Neural progenitor cell (in vitro differentiated cells): ENCODE data around the gene FAM229A. TPM values are rescaled to one million over a fixed set of nuclear protein-coding genes. Genes with fewer than 3 reads are reported as not detected.

Experiments
- DNase-seq: peaks from one replicate; pipeline ENCODE4 v3.0.0-alpha.2; 2016; ENCODE audit warnings: low spot score
- H2AFZ ChIP-seq: fragments of 200-600 bp; sonication (generic); replicated peaks from 2 replicates; pipeline ENCODE4 v1.6.1; 2016; ENCODE audit warnings: antibody characterized with exemption
- H3F3A ChIP-seq: fragments of 200-600 bp; sonication (generic); 2 replicates; pipeline ENCODE4 v1.6.1; 2016; ENCODE audit warnings: antibody characterized with exemption, low read depth
- H3K27ac ChIP-seq: fragments of 200-600 bp; sonication (generic); 2 replicates; pipeline ENCODE4 v1.5.1; 2016; ENCODE audit warnings: mild to moderate bottlenecking
- H3K27me3 ChIP-seq: fragments of 200-600 bp; sonication (generic); 2 replicates; pipeline ENCODE4 v1.6.1; 2016; ENCODE audit warnings: mild to moderate bottlenecking, moderate library complexity
- H3K36me3 ChIP-seq: fragments of 200-600 bp; sonication (generic); 2 replicates; pipeline ENCODE4 v1.5.1; 2016
- H3K4me1 ChIP-seq: fragments of 200-600 bp; sonication (generic); 2 replicates; pipeline ENCODE4 v1.6.1; 2016; ENCODE audit warnings: mixed run types
- H3K4me2 ChIP-seq: fragments of 200-600 bp; sonication (generic); 2 replicates; pipeline ENCODE4 v1.6.1; 2016
- H3K4me3 ChIP-seq: fragments of 200-600 bp; sonication (generic); 2 replicates; pipeline ENCODE4 v1.5.1; 2016
- H3K79me2 ChIP-seq: fragments of 200-600 bp; sonication (generic); 2 replicates; pipeline ENCODE4 v1.6.1; 2016; ENCODE audit warnings: low read depth
- H3K9ac ChIP-seq: fragments of 200-600 bp; sonication (generic); 2 replicates; pipeline ENCODE4 v1.6.1; 2016
- H3K9me3 ChIP-seq: fragments of 200-600 bp; sonication (generic); 2 replicates; pipeline ENCODE4 v1.5.1; 2016; ENCODE audit warnings: low read depth
- H4K20me1 ChIP-seq: fragments of 200-600 bp; sonication (generic); 2 replicates; pipeline ENCODE4 v1.6.1; 2016; ENCODE audit warnings: low read depth
- H3K27ac Mint-ChIP-seq: 3 replicates; pipeline ENCODE4 v1.8.0; 2021; ENCODE audit warnings: mixed read lengths
- H3K27me3 Mint-ChIP-seq: 2 replicates; pipeline ENCODE4 v1.8.0; 2022; ENCODE audit warnings: low read depth, mild to moderate bottlenecking, inconsistent platforms, moderate library complexity, mixed read lengths; ENCODE audit not compliant: insufficient read depth
- H3K36me3 Mint-ChIP-seq: 3 replicates; pipeline ENCODE4 v1.8.0; 2021; ENCODE audit warnings: mixed read lengths
- H3K4me1 Mint-ChIP-seq: 3 replicates; pipeline ENCODE4 v1.8.0; 2021; ENCODE audit warnings: mixed read lengths
- H3K4me3 Mint-ChIP-seq: 3 replicates; pipeline ENCODE4 v1.8.0; 2021; ENCODE audit warnings: mild to moderate bottlenecking, moderate library complexity, mixed read lengths
- H3K9me3 Mint-ChIP-seq: 3 replicates; pipeline ENCODE4 v1.8.0; 2020; ENCODE audit warnings: mixed read lengths
- CTCF ChIP-seq: fragments of 200-600 bp; sonication (generic); IDR thresholded peaks from 2 replicates; pipeline ENCODE4 v1.5.1; 2017; ENCODE audit warnings: antibody characterized with exemption, mild to moderate bottlenecking
- EZH2 ChIP-seq: fragments of 200-600 bp; sonication (generic); IDR thresholded peaks from 2 replicates; pipeline ENCODE4 v1.6.1; 2017; ENCODE audit warnings: antibody characterized with exemption, mild to moderate bottlenecking, moderate library complexity
- EZH2phosphoT487 ChIP-seq: fragments of 200-600 bp; sonication (generic); IDR thresholded peaks from 2 replicates; pipeline ENCODE4 v1.6.1; 2017; ENCODE audit warnings: antibody characterized with exemption
- total RNA-seq: library from RNA; depleted of rRNA; stranded (reverse); fragments of >200 nt; gene quantifications from 2 replicates; pipeline ENCODE4 v1.2.3, GENCODE V29; 2015; ENCODE audit warnings: low replicate concordance

The FAM229A gene
- total RNA-seq, 1 donor from 2014 or later: 3.8 TPM

- H3K4me3 Mint-ChIP-seq: peak overlapping the region; percentile 90
- Histone ChIP-seq H3K79me2 (no peaks in the 10 kb centered on the region), H3K9ac (peak overlapping the region; percentile 45), H3K4me2 (peak overlapping the region; percentile 90), H2AFZ (peak overlapping the region; percentile 95), H3K4me3 (peak overlapping the region; percentile 85), H3K4me1 (peaks cover 16% of the 10 kb centered on the region), H3K9me3 (peaks cover 9% of the 10 kb centered on the region), H3F3A (peaks cover 19% of the 10 kb centered on the region), H3K36me3 (no peaks in the 10 kb centered on the region), H3K27ac (peak overlapping the region; percentile 38), H4K20me1 (peaks cover 9% of the 10 kb centered on the region), H3K27me3 (peaks cover 19% of the 10 kb centered on the region)
- peaks cover 41% of the 10 kb centered on the region for H3K4me1 Mint-ChIP-seq
- H3K9me3 Mint-ChIP-seq: peaks cover 4% of the 10 kb centered on the region
- H3K36me3 Mint-ChIP-seq: peaks cover 9% of the 10 kb centered on the region
- TF ChIP-seq EZH2: peak; percentile 46
- no peak for TF ChIP-seq CTCF
- peak; percentile 100 for DNase-seq
- peaks cover 9% of the 10 kb centered on the region for H3K27me3 Mint-ChIP-seq
- H3K27ac Mint-ChIP-seq: peak overlapping the region; percentile 91
Measured at GRCh38 chr1:32351399-32352238, 10.7 kb downstream of the FAM229A start.

DNA sequence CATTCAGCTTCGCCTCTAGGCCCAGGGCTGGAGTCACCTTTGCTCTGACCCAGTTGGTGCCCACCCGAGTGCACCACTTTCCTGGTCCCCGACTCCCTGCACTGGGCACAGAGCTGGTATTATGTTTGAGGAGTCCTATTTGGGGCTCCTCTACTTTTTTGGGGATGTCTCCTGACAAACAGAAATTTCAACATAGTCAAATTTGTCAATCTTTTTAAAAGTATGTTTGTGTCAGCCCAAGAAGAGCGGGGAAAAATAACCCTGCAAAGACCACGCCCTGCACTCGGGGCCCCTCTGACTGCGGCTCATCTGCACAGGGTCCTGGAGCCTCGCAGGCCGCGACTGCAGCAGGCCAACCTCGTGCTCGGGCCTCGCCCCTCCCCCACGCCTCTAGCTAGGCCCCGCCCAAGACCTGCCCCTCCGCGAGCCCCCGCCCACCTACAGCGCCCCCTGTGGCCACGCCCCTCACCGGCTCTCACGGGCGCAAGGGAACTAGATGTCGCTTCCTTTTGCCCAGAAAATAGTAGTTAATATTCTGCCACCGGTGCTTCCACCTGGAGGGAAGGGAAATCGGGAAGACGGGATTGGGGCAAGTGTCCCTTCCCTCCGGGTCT lies 11.4 kb downstream of the FAM229A start:
- H3F3A ChIP-seq: peaks cover 19% of the 10 kb centered on the region
- Mint-ChIP-seq H3K4me1 (peaks cover 43% of the 10 kb centered on the region), H3K36me3 (peaks cover 9% of the 10 kb centered on the region), H3K9me3 (peaks cover 4% of the 10 kb centered on the region), H3K27ac (peak overlapping the region; percentile 91), H3K27me3 (peaks cover 11% of the 10 kb centered on the region), H3K4me3 (peak overlapping the region; percentile 90)
- peak overlapping the region; percentile 95 for H2AFZ ChIP-seq
- peak; percentile 87 for DNase-seq
- peak overlapping the region; percentile 66 for H3K4me2 ChIP-seq
- H3K27ac ChIP-seq: no peak overlapping the region
- H3K9ac ChIP-seq: no peak overlapping the region
- H3K27me3 ChIP-seq: peaks cover 19% of the 10 kb centered on the region
- peaks cover 9% of the 10 kb centered on the region for H4K20me1 ChIP-seq
- peaks cover 16% of the 10 kb centered on the region for H3K4me1 ChIP-seq
- TF ChIP-seq EZH2 (no peak), CTCF (peak; percentile 82), EZH2phosphoT487 (no peak)
- peaks cover 9% of the 10 kb centered on the region for H3K9me3 ChIP-seq
- H3K36me3 ChIP-seq: no peaks in the 10 kb centered on the region
- H3K79me2 ChIP-seq: no peaks in the 10 kb centered on the region
- H3K4me3 ChIP-seq: peak overlapping the region; percentile 85

- Mint-ChIP-seq H3K27ac (no peak overlapping the region), H3K4me3 (peak overlapping the region; percentile 64), H3K4me1 (peaks cover 40% of the 10 kb centered on the region), H3K36me3 (peaks cover 5% of the 10 kb centered on the region), H3K9me3 (peaks cover 4% of the 10 kb centered on the region), H3K27me3 (peaks cover 11% of the 10 kb centered on the region)
- Histone ChIP-seq H3K4me3 (no peak overlapping the region), H3F3A (peaks cover 19% of the 10 kb centered on the region), H3K27me3 (peaks cover 19% of the 10 kb centered on the region), H4K20me1 (peaks cover 9% of the 10 kb centered on the region), H3K9ac (no peak overlapping the region), H3K9me3 (peaks cover 9% of the 10 kb centered on the region), H3K4me2 (no peak overlapping the region), H3K27ac (no peak overlapping the region), H2AFZ (no peak overlapping the region), H3K4me1 (peaks cover 16% of the 10 kb centered on the region), H3K36me3 (no peaks in the 10 kb centered on the region), H3K79me2 (no peaks in the 10 kb centered on the region)
- DNase-seq: no peak
- no peak for TF ChIP-seq CTCF
- no peak for TF ChIP-seq EZH2phosphoT487
- no peak for TF ChIP-seq EZH2
Measured at GRCh38 chr1:32349211-32349708, 13.0 kb downstream of the FAM229A start.
